ENCODE results near the gene CDKN2B-AS1. TPM values are rescaled to one million over a fixed set of nuclear protein-coding genes. Genes with fewer than 3 reads are reported as not detected.

The CDKN2B-AS1 gene
- total and polyA plus RNA-seq, 2 experiments from 2014 or later, result 0.14 TPM; not detected in 1

GRCh38 chr9:22026696-22027095 is 32.1 kb downstream of the CDKN2B-AS1 start (continued):
- TF ChIP-seq EZH2phosphoT487 (IDR thresholded peaks at IDR 0.05; ENCODE audit: unreplicated experiment) (no peak), ZNF114 (CRISPR knock-in tag; IDR thresholded peaks at IDR 0.05) (no peak), EZH2 (IDR thresholded peaks at IDR 0.05; ENCODE audit: low read depth, unreplicated experiment) (no peak)

GRCh38 chr9:22028394-22028793 is 33.8 kb downstream of the CDKN2B-AS1 start:
- peaks cover 6% of the 10 kb centered on the region; the same call in 1 of the 2 replicates for H3K9me2 ChIP-seq (ENCODE audit: insufficient read depth)
- no peaks in the 10 kb centered on the region for H3K79me2 ChIP-seq (replicated peaks; ENCODE audit: insufficient read depth)
- H3K27ac Mint-ChIP-seq, result no peak overlapping the region
- no peaks in the 10 kb centered on the region for H3K27me3 Mint-ChIP-seq (ENCODE audit: insufficient read depth, low read depth, poor library complexity)
- no peak overlapping the region for H3K27ac ChIP-seq (ENCODE audit: low read depth)
- ATAC-seq (no peak), DNase-seq (ENCODE audit: low spot score) (no peak)
- H3F3A ChIP-seq (replicated peaks; ENCODE audit: low read depth), result no peaks in the 10 kb centered on the region
- H3K4me1 Mint-ChIP-seq, result peaks cover 11% of the 10 kb centered on the region
- H3K36me3 ChIP-seq (ENCODE audit: insufficient read depth), result no peaks in the 10 kb centered on the region
- no peaks in the 10 kb centered on the region for H4K20me1 ChIP-seq (replicated peaks; ENCODE audit: insufficient read depth)
- H3K4me1 ChIP-seq (ENCODE audit: insufficient read depth), result peaks cover 11% of the 10 kb centered on the region
- no peak overlapping the region for H3K4me3 ChIP-seq
- no peak overlapping the region for H2AFZ ChIP-seq
- no peaks in the 10 kb centered on the region for H3K27me3 ChIP-seq (ENCODE audit: insufficient read depth)
- no peaks in the 10 kb centered on the region for H3K36me3 Mint-ChIP-seq (ENCODE audit: low read depth)
- TF ChIP-seq CTCF (conservative IDR thresholded peaks at IDR 0.05; ENCODE audit: low read depth in 2 of 2) (no peak), EZH2phosphoT487 (IDR thresholded peaks at IDR 0.05; ENCODE audit: unreplicated experiment) (no peak), REST (IDR thresholded peaks at IDR 0.05; ENCODE audit: unreplicated experiment) (no peak), NANOG (IDR thresholded peaks at IDR 0.05; ENCODE audit: borderline replicate concordance) (no peak), CREB1 (CRISPR knock-in tag; IDR thresholded peaks at IDR 0.05; ENCODE audit: low read depth) (no peak), ZNF114 (CRISPR knock-in tag; IDR thresholded peaks at IDR 0.05) (no peak), EZH2 (IDR thresholded peaks at IDR 0.05; ENCODE audit: low read depth, unreplicated experiment) (no peak), ETS1 (IDR thresholded peaks at IDR 0.05) (no peak), ZNF331 (CRISPR knock-in tag; IDR thresholded peaks at IDR 0.05; ENCODE audit: low read depth) (no peak), JUNB (IDR thresholded peaks at IDR 0.05; ENCODE audit: unreplicated experiment) (no peak), POLR2AphosphoS5 (IDR thresholded peaks at IDR 0.05; ENCODE audit: low read depth) (no peak), ZNF462 (CRISPR knock-in tag; IDR thresholded peaks at IDR 0.05) (no peak), STAT1 (IDR thresholded peaks at IDR 0.05; ENCODE audit: unreplicated experiment) (no peak)
- no peak overlapping the region for H3K4me3 Mint-ChIP-seq
- no peak overlapping the region for H3K4me2 ChIP-seq
- no peaks in the 10 kb centered on the region for H3K9me3 Mint-ChIP-seq

All from GM23338 (cell line).